Measurements from ENCODE around the gene VAPB. TPM values are rescaled to one million over a fixed set of nuclear protein-coding genes. Genes with fewer than 3 reads are reported as not detected.

Gene VAPB
- total and polyA plus RNA-seq, 10 of the 15 experiments (the other 5 are each of a cell fraction or from before 2014, with no cell fraction given) = 3.2 to 28.6 (median 20.5) TPM

DNA sequence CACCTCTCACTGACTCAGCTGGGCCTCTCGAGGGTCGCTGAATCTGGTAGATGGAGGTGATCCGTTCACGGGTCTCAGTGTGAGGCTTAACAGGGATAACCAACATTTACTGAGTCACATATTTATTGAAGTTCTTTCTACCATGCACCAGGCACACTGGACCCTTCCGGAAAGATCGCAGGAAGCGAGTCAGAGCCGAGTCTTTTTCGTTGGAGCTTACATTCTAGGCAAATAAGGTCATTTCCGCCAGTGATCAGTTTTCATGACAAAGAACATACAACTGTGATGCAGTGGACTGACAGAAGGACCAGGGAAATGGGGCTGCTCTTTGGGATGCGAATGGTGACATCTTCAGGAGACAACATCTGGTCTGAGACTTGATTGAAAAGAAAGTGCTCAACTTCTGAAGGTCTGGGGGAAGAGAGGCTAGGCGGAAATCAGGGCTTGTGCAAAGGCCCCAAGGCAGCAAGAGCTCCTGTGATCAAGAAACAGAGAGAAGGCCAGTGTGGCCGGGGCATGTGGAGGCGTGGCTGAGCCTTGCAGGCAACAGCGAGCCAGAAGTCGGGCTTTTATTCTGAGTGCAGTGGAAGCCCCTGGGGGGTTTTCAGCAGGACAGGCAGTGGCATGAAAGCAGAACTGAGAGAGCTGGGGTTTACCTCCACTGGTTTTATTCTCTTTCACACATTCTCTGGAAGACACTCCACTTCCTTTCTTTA lies 69.5 kb downstream of the VAPB start (continued):
- TF ChIP-seq SKIL (IDR thresholded peaks at IDR 0.05; ENCODE audit: low read depth, poor library complexity, severe bottlenecking) (peak; percentile 92), POLR2AphosphoS5 (IDR thresholded peaks at IDR 0.05; ENCODE audit: low read length) (peak; percentile 47; the same call in 1 of the 2 replicates), ATF7 (IDR thresholded peaks at IDR 0.05; ENCODE audit: low read depth) (peak; percentile 39), NR2C1 (IDR thresholded peaks at IDR 0.05) (no peak), CBFB (IDR thresholded peaks at IDR 0.05; ENCODE audit: low read depth) (peak; percentile 73; the same call in 1 of the 2 replicates), SPI1 (IDR thresholded peaks at IDR 0.05; ENCODE audit: borderline replicate concordance, insufficient read depth, low read depth, low read length) (peak; percentile 99), STAT1 (conservative IDR thresholded peaks at IDR 0.05) (no peak), LARP7 (IDR thresholded peaks at IDR 0.05) (no peak), MXI1 (IDR thresholded peaks at IDR 0.05; ENCODE audit: low read depth, low read length) (peak; percentile 69), E2F4 (IDR thresholded peaks at IDR 0.05; ENCODE audit: low read depth, low read length) (no peak), FOS (IDR thresholded peaks at IDR 0.05; ENCODE audit: borderline replicate concordance, extremely low read depth, insufficient read length) (no peak), CBX3 (IDR thresholded peaks at IDR 0.05; ENCODE audit: borderline replicate concordance, low read depth) (no peak), RB1 (IDR thresholded peaks at IDR 0.05; ENCODE audit: borderline replicate concordance) (no peak), JUNB (IDR thresholded peaks at IDR 0.05) (peak; percentile 48; the same call in 1 of the 2 replicates), ZBTB40 (IDR thresholded peaks at IDR 0.05; ENCODE audit: borderline replicate concordance) (no peak)
- TF ChIP-seq, protein P1, sequence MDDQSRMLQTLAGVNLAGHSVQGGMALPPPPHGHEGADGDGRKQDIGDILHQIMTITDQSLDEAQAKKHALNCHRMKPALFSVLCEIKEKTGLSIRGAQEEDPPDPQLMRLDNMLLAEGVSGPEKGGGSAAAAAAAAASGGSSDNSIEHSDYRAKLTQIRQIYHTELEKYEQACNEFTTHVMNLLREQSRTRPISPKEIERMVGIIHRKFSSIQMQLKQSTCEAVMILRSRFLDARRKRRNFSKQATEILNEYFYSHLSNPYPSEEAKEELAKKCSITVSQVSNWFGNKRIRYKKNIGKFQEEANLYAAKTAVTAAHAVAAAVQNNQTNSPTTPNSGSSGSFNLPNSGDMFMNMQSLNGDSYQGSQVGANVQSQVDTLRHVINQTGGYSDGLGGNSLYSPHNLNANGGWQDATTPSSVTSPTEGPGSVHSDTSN (IDR thresholded peaks at IDR 0.05; ENCODE audit: insufficient replicate concordance, low read depth, low read length) = peak; percentile 15
- TF ChIP-seq, protein P2, sequence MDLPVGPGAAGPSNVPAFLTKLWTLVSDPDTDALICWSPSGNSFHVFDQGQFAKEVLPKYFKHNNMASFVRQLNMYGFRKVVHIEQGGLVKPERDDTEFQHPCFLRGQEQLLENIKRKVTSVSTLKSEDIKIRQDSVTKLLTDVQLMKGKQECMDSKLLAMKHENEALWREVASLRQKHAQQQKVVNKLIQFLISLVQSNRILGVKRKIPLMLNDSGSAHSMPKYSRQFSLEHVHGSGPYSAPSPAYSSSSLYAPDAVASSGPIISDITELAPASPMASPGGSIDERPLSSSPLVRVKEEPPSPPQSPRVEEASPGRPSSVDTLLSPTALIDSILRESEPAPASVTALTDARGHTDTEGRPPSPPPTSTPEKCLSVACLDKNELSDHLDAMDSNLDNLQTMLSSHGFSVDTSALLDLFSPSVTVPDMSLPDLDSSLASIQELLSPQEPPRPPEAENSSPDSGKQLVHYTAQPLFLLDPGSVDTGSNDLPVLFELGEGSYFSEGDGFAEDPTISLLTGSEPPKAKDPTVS (IDR thresholded peaks at IDR 0.05; ENCODE audit: low read depth, low read length) = no peak
